ENCODE measurements around the gene CRIM1. TPM values are rescaled to one million over a fixed set of nuclear protein-coding genes. Genes with fewer than 3 reads are reported as not detected.

CRIM1 gene
- total and polyA plus RNA-seq, 4 donors: 2.2 to 22.1 (median 9.6) TPM

GRCh38 chr2:36549165-36549574 is 193.6 kb downstream of the CRIM1 start:
- H3K27ac ChIP-seq (ENCODE audit: low read depth in 1 of 2, low read length in 2 of 2): no peak overlapping the region
- no peak overlapping the region for H3K4me3 ChIP-seq (ENCODE audit: low read depth in 1 of 3, low read length in 3 of 3)
- TF ChIP-seq RAD21 (IDR thresholded peaks at IDR 0.05): no peak
- TF ChIP-seq, protein P1, sequence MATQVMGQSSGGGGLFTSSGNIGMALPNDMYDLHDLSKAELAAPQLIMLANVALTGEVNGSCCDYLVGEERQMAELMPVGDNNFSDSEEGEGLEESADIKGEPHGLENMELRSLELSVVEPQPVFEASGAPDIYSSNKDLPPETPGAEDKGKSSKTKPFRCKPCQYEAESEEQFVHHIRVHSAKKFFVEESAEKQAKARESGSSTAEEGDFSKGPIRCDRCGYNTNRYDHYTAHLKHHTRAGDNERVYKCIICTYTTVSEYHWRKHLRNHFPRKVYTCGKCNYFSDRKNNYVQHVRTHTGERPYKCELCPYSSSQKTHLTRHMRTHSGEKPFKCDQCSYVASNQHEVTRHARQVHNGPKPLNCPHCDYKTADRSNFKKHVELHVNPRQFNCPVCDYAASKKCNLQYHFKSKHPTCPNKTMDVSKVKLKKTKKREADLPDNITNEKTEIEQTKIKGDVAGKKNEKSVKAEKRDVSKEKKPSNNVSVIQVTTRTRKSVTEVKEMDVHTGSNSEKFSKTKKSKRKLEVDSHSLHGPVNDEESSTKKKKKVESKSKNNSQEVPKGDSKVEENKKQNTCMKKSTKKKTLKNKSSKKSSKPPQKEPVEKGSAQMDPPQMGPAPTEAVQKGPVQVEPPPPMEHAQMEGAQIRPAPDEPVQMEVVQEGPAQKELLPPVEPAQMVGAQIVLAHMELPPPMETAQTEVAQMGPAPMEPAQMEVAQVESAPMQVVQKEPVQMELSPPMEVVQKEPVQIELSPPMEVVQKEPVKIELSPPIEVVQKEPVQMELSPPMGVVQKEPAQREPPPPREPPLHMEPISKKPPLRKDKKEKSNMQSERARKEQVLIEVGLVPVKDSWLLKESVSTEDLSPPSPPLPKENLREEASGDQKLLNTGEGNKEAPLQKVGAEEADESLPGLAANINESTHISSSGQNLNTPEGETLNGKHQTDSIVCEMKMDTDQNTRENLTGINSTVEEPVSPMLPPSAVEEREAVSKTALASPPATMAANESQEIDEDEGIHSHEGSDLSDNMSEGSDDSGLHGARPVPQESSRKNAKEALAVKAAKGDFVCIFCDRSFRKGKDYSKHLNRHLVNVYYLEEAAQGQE (IDR thresholded peaks at IDR 0.05): no peak
- TF ChIP-seq YY1 (IDR thresholded peaks at IDR 0.05): no peak
- no peak for TF ChIP-seq JUND (IDR thresholded peaks at IDR 0.05)
- TF ChIP-seq SP1 (IDR thresholded peaks at IDR 0.05): no peak
- TF ChIP-seq NR2F2 (IDR thresholded peaks at IDR 0.05): no peak
- TF ChIP-seq HNF4G (IDR thresholded peaks at IDR 0.05): no peak
- no peak for TF ChIP-seq TAF1 (conservative IDR thresholded peaks at IDR 0.05)
- no peak for TF ChIP-seq EGR1 (IDR thresholded peaks at IDR 0.05; ENCODE audit: low read depth in 2 of 2)
- TF ChIP-seq HNF4A (conservative IDR thresholded peaks at IDR 0.05): no peak
- TF ChIP-seq ATF3 (IDR thresholded peaks at IDR 0.05): no peak
- TF ChIP-seq FOXA2 (IDR thresholded peaks at IDR 0.05): no peak
- TF ChIP-seq FOXA1 (IDR thresholded peaks at IDR 0.05): no peak
- no peak for TF ChIP-seq GABPA (IDR thresholded peaks at IDR 0.05 in 1 of 2, conservative IDR thresholded peaks at IDR 0.05 in 1 of 2)
- TF ChIP-seq, protein P2, sequence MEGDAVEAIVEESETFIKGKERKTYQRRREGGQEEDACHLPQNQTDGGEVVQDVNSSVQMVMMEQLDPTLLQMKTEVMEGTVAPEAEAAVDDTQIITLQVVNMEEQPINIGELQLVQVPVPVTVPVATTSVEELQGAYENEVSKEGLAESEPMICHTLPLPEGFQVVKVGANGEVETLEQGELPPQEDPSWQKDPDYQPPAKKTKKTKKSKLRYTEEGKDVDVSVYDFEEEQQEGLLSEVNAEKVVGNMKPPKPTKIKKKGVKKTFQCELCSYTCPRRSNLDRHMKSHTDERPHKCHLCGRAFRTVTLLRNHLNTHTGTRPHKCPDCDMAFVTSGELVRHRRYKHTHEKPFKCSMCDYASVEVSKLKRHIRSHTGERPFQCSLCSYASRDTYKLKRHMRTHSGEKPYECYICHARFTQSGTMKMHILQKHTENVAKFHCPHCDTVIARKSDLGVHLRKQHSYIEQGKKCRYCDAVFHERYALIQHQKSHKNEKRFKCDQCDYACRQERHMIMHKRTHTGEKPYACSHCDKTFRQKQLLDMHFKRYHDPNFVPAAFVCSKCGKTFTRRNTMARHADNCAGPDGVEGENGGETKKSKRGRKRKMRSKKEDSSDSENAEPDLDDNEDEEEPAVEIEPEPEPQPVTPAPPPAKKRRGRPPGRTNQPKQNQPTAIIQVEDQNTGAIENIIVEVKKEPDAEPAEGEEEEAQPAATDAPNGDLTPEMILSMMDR (IDR thresholded peaks at IDR 0.05; ENCODE audit: low read depth, low read length, missing input control): no peak
- TF ChIP-seq, protein P3, sequence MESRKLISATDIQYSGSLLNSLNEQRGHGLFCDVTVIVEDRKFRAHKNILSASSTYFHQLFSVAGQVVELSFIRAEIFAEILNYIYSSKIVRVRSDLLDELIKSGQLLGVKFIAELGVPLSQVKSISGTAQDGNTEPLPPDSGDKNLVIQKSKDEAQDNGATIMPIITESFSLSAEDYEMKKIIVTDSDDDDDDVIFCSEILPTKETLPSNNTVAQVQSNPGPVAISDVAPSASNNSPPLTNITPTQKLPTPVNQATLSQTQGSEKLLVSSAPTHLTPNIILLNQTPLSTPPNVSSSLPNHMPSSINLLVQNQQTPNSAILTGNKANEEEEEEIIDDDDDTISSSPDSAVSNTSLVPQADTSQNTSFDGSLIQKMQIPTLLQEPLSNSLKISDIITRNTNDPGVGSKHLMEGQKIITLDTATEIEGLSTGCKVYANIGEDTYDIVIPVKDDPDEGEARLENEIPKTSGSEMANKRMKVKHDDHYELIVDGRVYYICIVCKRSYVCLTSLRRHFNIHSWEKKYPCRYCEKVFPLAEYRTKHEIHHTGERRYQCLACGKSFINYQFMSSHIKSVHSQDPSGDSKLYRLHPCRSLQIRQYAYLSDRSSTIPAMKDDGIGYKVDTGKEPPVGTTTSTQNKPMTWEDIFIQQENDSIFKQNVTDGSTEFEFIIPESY (IDR thresholded peaks at IDR 0.05): no peak
- no peak for TF ChIP-seq RXRA (IDR thresholded peaks at IDR 0.05)
- no peak for TF ChIP-seq MAX (IDR thresholded peaks at IDR 0.05)
- DNase-seq (ENCODE audit: low spot score): no peak
- 78% methylated on average over 7 of the region's 7 CpGs for WGBS
- H3K9ac ChIP-seq (ENCODE audit: low read depth in 1 of 2, low read length in 2 of 2): no peak overlapping the region
- no peaks in the 10 kb centered on the region for H3K27me3 ChIP-seq (ENCODE audit: control insufficient read depth in 4 of 4, insufficient read depth in 4 of 4, low read length in 3 of 4)
- no peaks in the 10 kb centered on the region for H3K9me3 ChIP-seq (ENCODE audit: control insufficient read depth in 4 of 4, low read length in 3 of 4)
- H3K4me1 ChIP-seq (ENCODE audit: control insufficient read depth in 4 of 4, insufficient read depth in 4 of 4, low read length in 3 of 4): no peaks in the 10 kb centered on the region
- peaks cover 2 to 24% (median 17%) of the 10 kb centered on the region in 4 donors for H3K36me3 ChIP-seq (ENCODE audit: control insufficient read depth in 4 of 4, insufficient read depth in 3 of 4, low read depth in 1 of 4, low read length in 3 of 4)
